Glomerular visceral epithelial cell (primary cell): ENCODE data around the gene CEP85L.
A peak's percentile ranks its signal among the peaks of the same experiment; 100 is the strongest.

ENCODE experiments used
- DNase-seq: peaks from one replicate; pipeline ENCODE4 v3.0.0-alpha.2; 2016; ENCODE audit errors: extremely low spot score

The CEP85L gene

GRCh38 chr6:118651282-118652050 is at the start of gene CEP85L:
Gene CEP85L (minus strand): TSS chr6:118651591. CDS start chr6:118651269, 322 bp downstream.
- DNase-seq, result peak; percentile 95

GRCh38 chr6:118700531-118700930 is 49.1 kb upstream of the CEP85L start:
- no peak for DNase-seq

GRCh38 chr6:118697554-118697953 is 46.2 kb upstream of the CEP85L start:
- no peak for DNase-seq

- DNase-seq, result no peak
Measured at GRCh38 chr6:118696271-118696670, 44.9 kb upstream of the CEP85L start.

- no peak for DNase-seq
Measured at GRCh38 chr6:118693562-118693961, 42.2 kb upstream of the CEP85L start.

GRCh38 chr6:118685823-118686449 is 34.5 kb upstream of the CEP85L start:
- no peak for DNase-seq

- no peak for DNase-seq
Measured at GRCh38 chr6:118683881-118684872, 32.8 kb upstream of the CEP85L start.

- DNase-seq, result no peak
Measured at GRCh38 chr6:118680452-118681095, 29.2 kb upstream of the CEP85L start.

- no peak for DNase-seq
Measured at GRCh38 chr6:118679327-118679901, 28.0 kb upstream of the CEP85L start.

GRCh38 chr6:118678866-118679265 is 27.5 kb upstream of the CEP85L start:
- DNase-seq, result no peak

GRCh38 chr6:118677193-118677592 is 25.8 kb upstream of the CEP85L start:
- DNase-seq, result no peak

- no peak for DNase-seq
Measured at GRCh38 chr6:118675225-118675624, 23.8 kb upstream of the CEP85L start.

- no peak for DNase-seq
Measured at GRCh38 chr6:118674772-118675171, 23.4 kb upstream of the CEP85L start.

- DNase-seq, result no peak
Measured at GRCh38 chr6:118672678-118673077, 21.3 kb upstream of the CEP85L start.

GRCh38 chr6:118669561-118669960 is 18.2 kb upstream of the CEP85L start:
- DNase-seq, result no peak

- DNase-seq, result no peak
Measured at GRCh38 chr6:118668761-118669385, 17.5 kb upstream of the CEP85L start.

GRCh38 chr6:118667988-118668387 is 16.6 kb upstream of the CEP85L start:
- DNase-seq, result no peak

GRCh38 chr6:118665011-118665410 is 13.6 kb upstream of the CEP85L start:
- no peak for DNase-seq

- DNase-seq, result peak; percentile 60
Measured at GRCh38 chr6:118663993-118664985, 12.9 kb upstream of the CEP85L start.

GRCh38 chr6:118661831-118662230 is 10.4 kb upstream of the CEP85L start:
- DNase-seq, result no peak
